ENCODE results near the gene TAP2. TPM values are rescaled to one million over a fixed set of nuclear protein-coding genes. Genes with fewer than 3 reads are reported as not detected.

The TAP2 gene
- total RNA-seq, 1 experiment from 2014 or later: 59.9 TPM

DNA sequence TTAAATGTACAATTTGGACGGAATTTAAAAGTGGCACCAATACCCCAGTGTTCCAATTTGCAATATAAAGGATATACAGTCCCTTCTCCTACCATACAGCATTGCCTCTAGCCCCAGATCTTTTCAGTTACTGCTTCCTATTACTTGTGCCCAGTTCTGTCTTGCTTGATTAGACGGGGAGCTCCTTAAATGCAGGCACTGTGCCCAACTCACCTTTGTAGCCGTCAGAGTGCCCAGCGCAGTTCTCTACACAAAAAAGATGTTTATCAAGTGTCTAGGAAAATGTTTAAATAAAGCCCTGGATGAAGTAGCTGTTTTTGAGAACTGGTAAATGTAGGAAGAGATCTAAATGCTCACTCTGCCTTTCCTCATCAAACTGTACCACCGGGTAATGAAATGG lies 7.6 kb downstream of the TAP2 start:
- H3K9me3 ChIP-seq (ENCODE audit: control insufficient read depth in 1 of 2, insufficient read depth in 1 of 2, low read depth in 1 of 2, low read length in 2 of 2): no peaks in the 10 kb centered on the region
- ChIA-PET POLR2A (no interaction called here), CTCF (interaction anchor here (0.8 kb wide), 1 partner anchor 30 kb away, joined by 3 read pairs; no protein-coding TSS in a partner anchor), RAD21 (ENCODE audit: low non-redundant PET in 1 of 2, low total read pairs in 2 of 2, uncharacterized antibody in 2 of 2, unreplicated experiment in 2 of 2) (no interaction called here)
- no TSS peak for BruUV-seq (replicated peaks)
- no peak overlapping the region for H3K9ac ChIP-seq (ENCODE audit: low read length)
- no peak overlapping the region for H3K27ac ChIP-seq (ENCODE audit: low read depth, low read length)
- no peaks in the 10 kb centered on the region for H3K4me1 ChIP-seq (ENCODE audit: control insufficient read depth in 1 of 2, insufficient read depth in 2 of 2, low read length in 2 of 2)
- intact Hi-C loops (cut with micrococcal nuclease): no loop called here
- peaks cover 12 to 50% of the 10 kb centered on the region in 2 experiments; a peak in 2 of 4 replicates for H3K36me3 ChIP-seq (ENCODE audit: control insufficient read depth in 1 of 2, insufficient read depth in 2 of 2, low read length in 2 of 2)
- no peaks in the 10 kb centered on the region for H4K20me1 ChIP-seq (ENCODE audit: insufficient read depth)
- H2AFZ ChIP-seq (ENCODE audit: low read depth, low read length, poor library complexity, severe bottlenecking): no peak overlapping the region
- TF ChIP-seq ZNF274 (IDR thresholded peaks at IDR 0.05; ENCODE audit: low read depth, low read length) (no peak), TCF7L2 (IDR thresholded peaks at IDR 0.05; ENCODE audit: borderline replicate concordance, extremely low read depth, insufficient read depth, insufficient read length) (no peak)
- TF ChIP-seq, protein P1, sequence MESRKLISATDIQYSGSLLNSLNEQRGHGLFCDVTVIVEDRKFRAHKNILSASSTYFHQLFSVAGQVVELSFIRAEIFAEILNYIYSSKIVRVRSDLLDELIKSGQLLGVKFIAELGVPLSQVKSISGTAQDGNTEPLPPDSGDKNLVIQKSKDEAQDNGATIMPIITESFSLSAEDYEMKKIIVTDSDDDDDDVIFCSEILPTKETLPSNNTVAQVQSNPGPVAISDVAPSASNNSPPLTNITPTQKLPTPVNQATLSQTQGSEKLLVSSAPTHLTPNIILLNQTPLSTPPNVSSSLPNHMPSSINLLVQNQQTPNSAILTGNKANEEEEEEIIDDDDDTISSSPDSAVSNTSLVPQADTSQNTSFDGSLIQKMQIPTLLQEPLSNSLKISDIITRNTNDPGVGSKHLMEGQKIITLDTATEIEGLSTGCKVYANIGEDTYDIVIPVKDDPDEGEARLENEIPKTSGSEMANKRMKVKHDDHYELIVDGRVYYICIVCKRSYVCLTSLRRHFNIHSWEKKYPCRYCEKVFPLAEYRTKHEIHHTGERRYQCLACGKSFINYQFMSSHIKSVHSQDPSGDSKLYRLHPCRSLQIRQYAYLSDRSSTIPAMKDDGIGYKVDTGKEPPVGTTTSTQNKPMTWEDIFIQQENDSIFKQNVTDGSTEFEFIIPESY (IDR thresholded peaks at IDR 0.05; ENCODE audit: extremely low read depth, insufficient replicate concordance, low read length): no peak
- no peak overlapping the region for H3K4me2 ChIP-seq (ENCODE audit: low read length)
- H3K27me3 ChIP-seq (ENCODE audit: insufficient read depth, low read length): no peaks in the 10 kb centered on the region
- H3K9me2 ChIP-seq (ENCODE audit: insufficient read depth): no peaks in the 10 kb centered on the region
- DNase-seq (ENCODE audit: low read depth, low spot score): no peak
- no peaks in the 10 kb centered on the region for H3K79me2 ChIP-seq (ENCODE audit: insufficient read depth, low read length)
- H3K4me3 ChIP-seq (replicated peaks in 1 of 2; ENCODE audit: low read depth in 1 of 2, low read length in 2 of 2): no peak overlapping the region
- no peak for ATAC-seq

DNA sequence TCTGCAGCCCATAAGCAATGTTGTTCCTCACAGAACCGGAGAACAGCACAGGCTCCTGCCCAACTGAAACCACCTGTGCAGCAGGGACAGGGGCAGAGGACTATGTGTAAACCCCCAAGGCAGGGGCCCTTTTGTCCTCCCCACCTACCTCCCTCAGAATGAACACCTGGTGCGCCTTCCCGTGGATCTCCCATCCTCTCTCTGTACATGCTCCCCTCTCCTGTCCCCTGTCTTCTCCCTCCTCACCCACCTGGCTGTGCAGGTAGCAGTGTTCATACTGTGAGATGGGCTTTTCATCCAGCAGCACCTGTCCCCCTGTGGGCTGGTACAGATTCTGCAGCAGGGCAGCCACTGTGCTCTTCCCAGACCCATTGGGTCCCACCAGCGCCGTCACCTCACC lies 8.5 kb downstream of the TAP2 start:
- Histone ChIP-seq H3K9me2 (ENCODE audit: insufficient read depth) (no peaks in the 10 kb centered on the region), H3K27ac (ENCODE audit: low read depth, low read length) (no peak overlapping the region), H3K4me1 (ENCODE audit: control insufficient read depth in 1 of 2, insufficient read depth in 2 of 2, low read length in 2 of 2) (no peaks in the 10 kb centered on the region), H3K36me3 (ENCODE audit: control insufficient read depth in 1 of 2, insufficient read depth in 2 of 2, low read length in 2 of 2) (peaks cover 12 to 46% of the 10 kb centered on the region in 2 experiments; a peak in 2 of 4 replicates), H3K9ac (ENCODE audit: low read length) (no peak overlapping the region), H3K4me3 (replicated peaks in 1 of 2; ENCODE audit: low read depth in 1 of 2, low read length in 2 of 2) (no peak overlapping the region), H3K27me3 (ENCODE audit: insufficient read depth, low read length) (no peaks in the 10 kb centered on the region), H2AFZ (ENCODE audit: low read depth, low read length, poor library complexity, severe bottlenecking) (no peak overlapping the region), H4K20me1 (ENCODE audit: insufficient read depth) (no peaks in the 10 kb centered on the region), H3K9me3 (ENCODE audit: control insufficient read depth in 1 of 2, insufficient read depth in 1 of 2, low read depth in 1 of 2, low read length in 2 of 2) (no peaks in the 10 kb centered on the region), H3K4me2 (ENCODE audit: low read length) (no peak overlapping the region), H3K79me2 (ENCODE audit: insufficient read depth, low read length) (no peaks in the 10 kb centered on the region)
- ChIA-PET POLR2A (no interaction called here), CTCF (no interaction called here), RAD21 (ENCODE audit: low non-redundant PET in 1 of 2, low total read pairs in 2 of 2, uncharacterized antibody in 2 of 2, unreplicated experiment in 2 of 2) (no interaction called here)
- no peak for ATAC-seq
- no peak for DNase-seq (ENCODE audit: low read depth, low spot score)
- BruUV-seq (replicated peaks): no TSS peak
- intact Hi-C loops (cut with micrococcal nuclease): no loop called here
- no peak for TF ChIP-seq EGR1 (IDR thresholded peaks at IDR 0.05; ENCODE audit: low read depth)
- TF ChIP-seq FOSL1 (IDR thresholded peaks at IDR 0.05; ENCODE audit: low read depth): no peak
- TF ChIP-seq, protein P1 (IDR thresholded peaks at IDR 0.05; ENCODE audit: extremely low read depth, insufficient replicate concordance, low read length): no peak
- TF ChIP-seq, protein P2, sequence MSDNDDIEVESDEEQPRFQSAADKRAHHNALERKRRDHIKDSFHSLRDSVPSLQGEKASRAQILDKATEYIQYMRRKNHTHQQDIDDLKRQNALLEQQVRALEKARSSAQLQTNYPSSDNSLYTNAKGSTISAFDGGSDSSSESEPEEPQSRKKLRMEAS (IDR thresholded peaks at IDR 0.05): no peak
- TF ChIP-seq, protein P3, sequence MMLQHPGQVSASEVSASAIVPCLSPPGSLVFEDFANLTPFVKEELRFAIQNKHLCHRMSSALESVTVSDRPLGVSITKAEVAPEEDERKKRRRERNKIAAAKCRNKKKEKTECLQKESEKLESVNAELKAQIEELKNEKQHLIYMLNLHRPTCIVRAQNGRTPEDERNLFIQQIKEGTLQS (IDR thresholded peaks at IDR 0.05): no peak
- TF ChIP-seq, protein P4, sequence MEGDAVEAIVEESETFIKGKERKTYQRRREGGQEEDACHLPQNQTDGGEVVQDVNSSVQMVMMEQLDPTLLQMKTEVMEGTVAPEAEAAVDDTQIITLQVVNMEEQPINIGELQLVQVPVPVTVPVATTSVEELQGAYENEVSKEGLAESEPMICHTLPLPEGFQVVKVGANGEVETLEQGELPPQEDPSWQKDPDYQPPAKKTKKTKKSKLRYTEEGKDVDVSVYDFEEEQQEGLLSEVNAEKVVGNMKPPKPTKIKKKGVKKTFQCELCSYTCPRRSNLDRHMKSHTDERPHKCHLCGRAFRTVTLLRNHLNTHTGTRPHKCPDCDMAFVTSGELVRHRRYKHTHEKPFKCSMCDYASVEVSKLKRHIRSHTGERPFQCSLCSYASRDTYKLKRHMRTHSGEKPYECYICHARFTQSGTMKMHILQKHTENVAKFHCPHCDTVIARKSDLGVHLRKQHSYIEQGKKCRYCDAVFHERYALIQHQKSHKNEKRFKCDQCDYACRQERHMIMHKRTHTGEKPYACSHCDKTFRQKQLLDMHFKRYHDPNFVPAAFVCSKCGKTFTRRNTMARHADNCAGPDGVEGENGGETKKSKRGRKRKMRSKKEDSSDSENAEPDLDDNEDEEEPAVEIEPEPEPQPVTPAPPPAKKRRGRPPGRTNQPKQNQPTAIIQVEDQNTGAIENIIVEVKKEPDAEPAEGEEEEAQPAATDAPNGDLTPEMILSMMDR (IDR thresholded peaks at IDR 0.05 in 2 of 3, conservative IDR thresholded peaks at IDR 0.05 in 1 of 3; ENCODE audit: borderline replicate concordance in 1 of 3, insufficient read depth in 1 of 3, low read depth in 2 of 3, low read length in 2 of 3): no peak
- TF ChIP-seq SP1 (IDR thresholded peaks at IDR 0.05; ENCODE audit: low read depth): no peak
- no peak for TF ChIP-seq POLR2A (IDR thresholded peaks at IDR 0.05; ENCODE audit: borderline replicate concordance, extremely low read depth, insufficient read depth, insufficient read length)
- no peak for TF ChIP-seq CBX3 (IDR thresholded peaks at IDR 0.05; ENCODE audit: low read depth)
- TF ChIP-seq POLR2AphosphoS5 (IDR thresholded peaks at IDR 0.05; ENCODE audit: low read depth, low read length): no peak
- no peak for TF ChIP-seq ZFX (IDR thresholded peaks at IDR 0.05)
- no peak for TF ChIP-seq TCF7L2 (IDR thresholded peaks at IDR 0.05; ENCODE audit: borderline replicate concordance, extremely low read depth, insufficient read depth, insufficient read length)

All from HCT116 (cell line).